C1 segment of cervical spinal cord (tissue), 14 donors: Measurements from ENCODE around the gene TTC34.
A peak's percentile ranks its signal among the peaks of the same experiment; 100 is the strongest.

Experiments used
- DNase-seq, 14 donors: peaks; one replicate each; lab custom pipeline; 2025; lab: John Stamatoyannopoulos, UW

TTC34 gene, protein sequence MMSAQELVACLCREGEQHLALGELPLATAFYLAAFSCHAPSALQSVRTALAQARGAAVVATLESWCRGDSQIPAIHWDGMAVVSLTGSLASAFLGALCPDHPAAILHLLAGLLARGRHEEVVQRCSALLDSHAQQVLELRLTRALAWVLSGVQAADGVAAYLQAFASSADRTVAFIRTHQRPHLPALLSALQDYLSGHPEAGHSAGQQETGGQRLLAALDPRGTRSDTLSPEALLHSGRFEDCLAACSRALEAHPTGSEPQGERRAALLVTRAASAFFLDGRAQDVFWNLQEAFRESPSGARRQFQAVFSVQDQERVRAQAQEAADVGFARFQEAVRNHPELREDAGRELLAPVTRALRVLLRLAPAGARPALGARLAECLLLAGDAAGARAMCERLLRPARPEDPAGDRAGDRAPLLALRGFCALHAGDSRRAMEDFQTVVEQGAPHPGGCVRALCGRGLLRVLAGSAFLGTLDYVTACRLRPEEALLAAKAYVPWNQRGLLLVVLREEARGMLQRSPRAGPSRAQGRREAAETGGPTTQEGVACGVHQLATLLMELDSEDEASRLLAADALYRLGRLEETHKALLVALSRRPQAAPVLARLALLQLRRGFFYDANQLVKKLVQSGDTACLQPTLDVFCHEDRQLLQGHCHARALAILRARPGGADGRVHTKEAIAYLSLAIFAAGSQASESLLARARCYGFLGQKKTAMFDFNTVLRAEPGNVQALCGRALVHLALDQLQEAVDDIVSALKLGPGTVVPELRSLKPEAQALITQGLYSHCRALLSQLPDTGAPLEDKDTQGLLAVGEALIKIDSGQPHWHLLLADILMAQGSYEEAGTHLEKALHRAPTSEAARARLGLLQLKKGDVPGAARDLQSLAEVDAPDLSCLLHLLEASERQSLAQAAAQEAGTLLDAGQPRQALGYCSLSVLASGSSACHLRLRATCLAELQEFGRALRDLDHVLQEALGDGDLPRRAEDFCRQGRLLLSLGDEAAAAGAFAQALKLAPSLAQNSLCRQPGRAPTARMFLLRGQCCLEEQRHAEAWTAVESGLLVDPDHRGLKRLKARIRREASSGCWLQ

DNA sequence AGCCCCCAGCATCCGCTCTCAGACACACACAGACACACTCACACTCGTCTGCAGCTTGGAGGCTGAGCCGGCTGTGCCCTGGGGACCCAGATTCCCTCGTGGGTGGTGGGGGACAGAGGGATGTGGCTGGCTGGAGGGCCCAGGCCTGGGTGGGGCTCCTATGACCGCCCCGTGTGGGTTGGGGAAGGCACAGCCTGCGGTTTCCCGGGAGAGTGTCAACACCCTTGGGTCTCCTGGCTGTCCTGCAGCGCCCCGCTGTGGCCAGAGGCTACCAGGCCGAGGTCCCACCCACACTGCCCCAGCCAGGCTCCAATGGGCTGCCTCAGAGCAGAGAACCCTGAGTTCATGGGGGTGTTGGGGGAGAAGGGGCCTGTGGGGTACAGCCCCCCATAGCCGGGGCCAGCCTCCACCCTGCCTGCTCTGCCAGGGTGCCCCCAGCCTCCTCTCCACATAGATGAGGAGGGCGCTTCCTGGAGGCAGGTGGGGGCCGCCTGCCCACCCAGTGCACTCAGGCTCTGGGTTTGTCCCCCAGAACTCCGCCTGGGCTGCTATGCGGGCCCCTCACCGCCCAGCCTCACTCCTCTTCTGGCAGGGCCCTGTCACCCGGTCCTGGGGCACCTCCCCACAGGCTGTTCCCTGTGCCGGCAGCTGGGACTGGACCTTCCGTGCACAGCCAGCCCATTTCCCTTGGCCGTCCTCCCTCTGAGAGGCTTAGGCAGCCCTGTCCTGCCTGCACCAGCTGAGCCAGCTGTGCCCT lies at the start of gene TTC34:
Gene TTC34, minus strand, starts transcription at position 159 of the 757 bp plus-strand sequence. CDS start 866 bp downstream, outside the sequence.
- DNase-seq: peak in 1 of 14 donors; percentile 8

DNA sequence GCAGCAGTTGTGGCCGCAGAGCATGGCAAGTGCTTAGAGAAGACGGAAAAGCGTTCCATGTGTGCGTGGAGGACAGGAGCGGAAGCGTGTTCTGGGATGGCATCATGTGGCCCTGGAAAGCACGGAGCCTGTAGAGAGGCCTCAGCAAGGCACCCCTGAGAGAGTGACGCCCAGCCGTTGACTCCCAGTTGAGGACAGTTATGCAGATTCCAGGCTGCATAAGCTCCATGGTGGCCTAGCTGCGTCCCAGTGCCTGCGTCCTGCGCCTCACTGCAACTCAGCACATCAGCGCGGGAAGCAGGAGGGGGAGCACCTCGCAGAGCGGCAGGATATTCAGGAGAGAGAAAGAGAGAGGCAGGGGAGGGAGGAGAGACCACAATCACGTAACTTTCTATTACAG lies 49.0 kb upstream of the TTC34 start:
- DNase-seq: no peak

DNA sequence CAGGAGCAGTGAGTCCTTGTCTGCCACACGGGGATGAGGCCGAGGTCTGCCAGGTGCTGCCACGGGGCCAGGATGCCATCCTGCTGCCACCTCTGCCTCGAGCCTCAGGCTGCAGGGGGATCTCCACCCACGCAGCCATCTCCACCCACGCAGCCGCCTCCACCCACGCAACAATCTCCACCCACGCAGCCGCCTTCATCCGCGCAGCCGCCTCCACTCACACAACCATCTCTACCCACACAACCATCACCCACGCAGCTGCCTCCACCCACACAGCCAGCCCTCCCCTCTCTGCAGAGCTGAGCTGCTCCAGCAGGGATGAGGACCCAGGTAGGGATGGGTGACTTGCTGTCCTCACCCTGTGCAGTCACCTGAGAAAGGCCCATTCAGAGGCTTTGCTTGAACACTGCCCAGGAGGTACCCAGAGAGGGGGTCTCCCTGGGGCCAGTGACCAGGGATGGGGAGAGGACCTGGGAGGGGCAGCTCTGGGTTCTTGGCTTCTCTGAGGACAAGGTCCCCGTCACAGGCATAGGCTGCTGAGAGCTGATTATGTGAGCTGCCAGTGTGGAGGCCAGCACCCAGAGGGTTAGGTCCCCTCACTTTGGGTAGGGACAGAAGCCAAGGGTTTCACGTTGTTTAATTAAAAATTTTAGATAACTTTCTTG lies 46.6 kb upstream of the TTC34 start:
- DNase-seq: no peak

DNA sequence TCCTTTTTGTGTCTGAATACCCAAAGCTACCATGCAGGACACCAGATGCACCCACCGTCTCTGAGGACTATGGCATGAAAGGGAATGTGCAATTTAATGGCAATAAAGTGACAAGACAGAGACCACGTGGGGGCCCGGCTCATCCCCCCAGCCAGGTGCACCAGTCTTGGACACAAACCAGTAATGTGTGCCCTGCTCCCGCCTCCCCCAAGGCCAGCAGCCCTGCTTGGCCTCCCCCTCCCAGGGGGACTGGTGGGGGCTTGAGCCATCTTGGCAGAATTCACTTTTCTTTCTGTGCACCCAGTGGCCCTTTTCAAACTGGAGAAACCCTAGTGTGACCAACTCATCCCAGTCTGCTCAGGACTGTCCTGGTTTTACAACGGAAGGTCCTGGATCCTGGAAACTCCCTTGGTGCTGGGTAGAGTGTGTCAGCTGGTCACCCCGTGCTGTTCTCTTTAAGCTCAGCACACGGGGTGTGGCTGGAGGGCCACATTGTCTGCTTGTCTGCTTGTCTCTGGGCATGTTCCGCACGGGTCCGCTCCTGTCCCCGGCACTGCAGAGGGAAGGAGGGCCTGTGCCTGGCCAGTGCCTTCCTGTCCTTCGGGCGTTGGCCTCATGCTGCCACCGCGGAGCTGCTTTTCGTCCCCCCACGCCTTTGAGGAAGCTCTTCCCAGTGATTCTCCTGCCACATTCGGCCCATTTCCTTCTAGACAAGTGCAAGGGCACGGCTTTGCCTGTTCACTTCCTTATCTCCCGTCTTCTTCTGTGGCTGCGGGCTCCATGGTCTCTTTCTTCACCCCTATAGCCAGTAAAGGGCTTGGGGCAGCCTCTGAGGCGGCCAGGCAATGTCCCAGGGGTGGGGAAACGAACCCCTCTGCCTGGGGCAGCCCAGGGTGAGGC lies 45.8 kb upstream of the TTC34 start:
- DNase-seq: no peak

DNA sequence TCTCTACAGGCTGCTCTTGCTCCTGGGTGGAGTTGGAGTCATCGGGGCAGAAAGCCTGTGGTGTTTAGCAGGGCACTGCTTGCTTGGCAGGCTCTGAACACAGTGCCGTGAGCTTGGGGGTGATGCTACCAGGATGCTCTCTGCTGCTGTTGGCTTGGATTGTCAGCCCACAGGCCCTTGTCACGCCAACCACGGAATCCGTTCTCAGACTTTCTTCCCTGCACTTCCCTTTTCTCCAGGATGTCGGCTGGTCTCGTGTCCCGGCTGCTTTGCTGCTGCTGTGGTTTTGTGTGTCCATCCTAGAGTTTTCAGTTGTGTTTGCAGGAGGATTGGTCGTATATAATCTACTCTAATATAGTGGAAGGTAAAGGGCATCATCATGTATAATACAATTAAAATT lies 44.4 kb upstream of the TTC34 start:
- no peak for DNase-seq

DNA sequence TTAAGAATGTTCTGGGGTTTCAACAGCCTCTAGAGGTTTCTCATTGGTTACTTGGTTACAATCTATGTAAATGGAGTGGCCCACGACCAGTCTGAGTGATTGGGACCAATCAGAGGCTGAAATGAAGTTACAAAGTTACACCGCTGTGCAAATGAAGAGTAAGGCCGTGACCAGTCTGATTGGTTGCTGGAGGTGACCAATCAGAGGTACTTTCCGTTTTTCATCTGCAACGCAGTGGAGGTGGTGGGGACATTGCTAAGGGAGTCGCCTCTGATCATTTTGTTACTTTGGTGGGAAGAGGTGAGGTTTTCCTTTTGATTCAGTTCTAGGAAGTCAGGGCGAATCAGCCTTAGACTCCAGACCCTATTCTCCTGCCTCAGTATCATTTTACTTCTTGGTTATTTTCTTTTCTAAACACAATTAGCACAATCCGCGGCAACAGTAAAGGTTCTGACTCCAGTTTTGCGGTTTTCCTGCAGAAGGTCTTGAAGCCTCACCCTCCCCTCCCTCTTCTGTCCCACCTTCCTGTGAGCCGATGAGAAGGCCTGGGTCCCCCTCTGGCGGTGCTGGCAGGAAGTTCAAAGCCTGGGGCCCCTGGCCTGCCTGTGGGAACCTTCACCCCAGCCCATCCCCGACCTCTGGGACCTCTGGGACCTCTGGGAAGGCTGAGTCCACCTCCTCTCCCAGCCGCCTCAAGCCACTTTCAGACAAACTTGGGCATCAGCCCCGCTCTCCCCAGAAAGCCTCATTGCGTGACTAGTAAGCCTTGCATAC lies 38.7 kb upstream of the TTC34 start:
- no peak for DNase-seq

DNA sequence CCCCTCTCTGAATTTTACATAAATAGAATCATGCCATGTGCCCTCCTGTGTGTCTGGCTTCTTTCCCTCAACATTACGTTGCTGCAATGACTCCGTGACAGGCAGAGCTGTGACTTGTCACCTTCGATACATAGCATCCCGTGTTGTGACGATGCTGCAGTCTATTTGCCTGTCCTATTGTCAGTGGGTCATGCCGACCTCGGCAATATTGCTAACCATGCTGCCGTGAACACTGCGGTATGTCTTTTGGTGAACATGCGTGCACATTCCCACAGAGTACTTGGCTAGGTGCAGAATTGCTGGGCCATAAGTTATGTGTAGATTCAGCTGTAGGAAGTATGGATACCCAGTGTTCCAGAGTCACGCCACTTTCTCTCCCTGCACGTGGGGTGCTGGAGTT lies 36.3 kb upstream of the TTC34 start:
- DNase-seq: no peak

DNA sequence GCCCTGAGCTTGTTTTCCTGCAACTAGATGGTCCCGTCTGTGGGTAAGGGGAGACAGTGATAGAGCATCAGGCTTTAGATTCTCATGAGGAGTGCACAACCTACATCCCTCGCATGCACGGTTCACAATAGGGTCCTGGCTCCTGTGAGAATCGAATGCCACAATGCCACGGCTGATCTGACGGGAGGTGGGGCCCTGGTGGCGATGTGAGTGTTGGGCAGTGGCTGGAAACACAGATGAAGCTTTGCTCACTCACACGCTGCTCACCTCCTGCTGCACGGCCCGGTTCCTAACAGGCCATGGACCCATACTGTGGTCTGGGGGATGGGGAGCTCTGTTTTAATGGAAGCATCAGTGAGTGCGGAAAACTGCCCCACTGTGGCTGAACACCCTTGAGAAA lies 35.8 kb upstream of the TTC34 start:
- DNase-seq: no peak

DNA sequence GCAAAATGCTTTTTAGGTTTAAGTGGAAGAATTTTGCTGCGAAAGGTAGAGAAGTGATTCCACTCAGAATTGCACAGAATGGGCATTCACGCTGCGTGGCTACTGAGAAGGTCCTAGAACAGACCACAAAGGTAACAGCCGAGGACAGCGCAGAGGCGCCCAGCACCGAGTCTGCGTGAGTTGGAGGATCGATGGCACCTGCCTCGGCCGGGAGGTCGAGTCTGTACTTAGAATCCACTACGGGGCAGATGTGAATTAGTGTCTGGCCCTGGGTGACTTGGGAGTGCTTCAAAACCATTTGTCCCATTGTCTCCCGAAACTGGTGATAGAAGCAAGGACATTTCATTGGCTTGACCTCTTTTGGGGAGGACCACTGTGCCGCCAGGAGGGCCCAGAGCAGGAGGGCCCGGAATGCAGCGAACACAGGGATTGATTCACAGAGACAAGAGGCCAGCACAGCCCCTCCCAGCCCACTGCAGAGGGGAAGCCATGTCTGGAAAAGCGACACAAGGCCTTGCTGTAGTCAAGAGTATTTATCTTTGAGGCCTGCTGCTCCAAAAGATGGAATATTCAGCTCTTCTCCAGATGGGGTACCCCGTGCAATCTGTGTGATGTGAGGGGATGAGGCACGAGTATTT lies 35.0 kb upstream of the TTC34 start:
- no peak for DNase-seq

DNA sequence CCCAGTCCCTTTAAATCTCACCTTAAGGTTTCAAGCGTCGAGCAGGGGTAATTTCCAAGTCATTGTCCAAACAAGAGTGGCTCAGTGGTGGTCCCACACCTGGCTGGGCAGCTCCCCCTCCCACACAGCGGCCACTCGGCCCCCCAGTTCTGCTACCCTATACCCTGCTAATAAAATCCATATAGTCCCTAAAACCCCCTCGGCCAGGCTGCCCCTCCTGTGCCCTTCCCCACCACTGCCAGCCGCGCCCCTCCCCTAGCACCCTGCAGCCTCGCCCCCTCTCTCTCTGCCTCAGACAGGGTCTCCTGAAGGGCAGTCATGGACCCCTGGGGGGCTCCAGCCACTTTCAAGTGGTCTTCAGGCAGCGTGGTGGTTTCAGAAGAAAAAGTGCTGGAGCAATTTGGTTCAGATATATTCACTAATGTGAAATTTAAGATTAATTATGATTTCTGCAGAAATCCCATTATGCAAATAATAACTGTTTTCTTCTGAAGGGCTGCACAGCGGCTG lies 34.2 kb upstream of the TTC34 start:
- no peak for DNase-seq

DNA sequence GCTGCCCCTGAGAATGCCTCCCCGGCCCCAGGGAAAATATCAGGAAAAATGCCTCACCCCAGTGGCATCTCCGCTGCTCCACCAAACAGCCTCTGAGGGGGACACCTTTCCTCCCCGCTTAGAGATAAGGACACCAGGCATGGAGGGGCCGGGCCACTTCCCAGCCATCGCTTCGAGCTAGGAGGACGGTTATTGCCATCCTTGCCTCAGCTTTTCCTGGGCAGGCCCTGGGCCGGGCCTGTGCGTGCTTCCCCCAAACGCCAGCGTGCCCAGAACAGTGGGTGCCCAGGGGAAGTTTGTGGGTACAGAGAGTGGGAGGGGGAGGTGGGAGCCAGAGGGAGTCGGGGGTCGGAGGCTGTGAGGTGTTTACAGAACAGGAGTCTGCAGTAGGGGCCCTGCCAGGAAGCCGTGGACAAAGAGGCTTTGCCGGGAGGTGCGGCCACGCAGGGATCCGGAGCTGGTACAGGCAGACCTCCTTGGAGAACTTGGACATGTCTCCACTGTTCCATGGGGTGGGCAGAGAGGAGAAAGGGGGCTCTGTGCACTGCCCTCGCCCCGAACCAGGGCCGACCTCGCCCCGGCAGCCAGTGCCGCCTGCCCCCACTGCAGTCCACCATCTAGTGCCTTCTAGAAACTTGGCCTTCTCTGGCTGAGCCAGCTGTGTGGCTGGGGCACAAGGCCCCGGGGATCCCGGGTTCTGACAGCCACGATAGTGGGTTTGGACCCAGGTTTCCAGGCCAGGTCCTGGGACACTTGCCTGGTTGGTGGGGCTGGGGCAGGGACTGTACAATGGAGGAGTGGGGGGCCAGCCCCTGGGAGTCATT lies 33.5 kb upstream of the TTC34 start:
- DNase-seq: no peak

DNA sequence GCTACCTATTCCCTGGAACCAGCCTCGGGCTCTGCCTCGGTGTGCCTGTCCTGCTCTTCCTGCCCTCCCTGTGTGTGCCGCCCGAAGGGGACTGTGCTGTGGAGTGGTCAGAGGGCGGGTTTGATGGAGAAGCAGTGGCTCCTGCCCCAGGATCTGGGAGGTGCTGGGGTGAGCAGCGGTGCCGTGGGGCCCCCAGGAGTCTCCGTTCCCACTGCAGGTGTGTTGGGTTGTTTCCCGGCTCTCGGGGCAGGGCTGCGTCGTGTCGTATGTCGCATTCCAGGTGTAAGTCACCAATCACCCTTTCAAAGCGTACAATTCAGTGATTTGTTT lies 32.6 kb upstream of the TTC34 start:
- DNase-seq: no peak

DNA sequence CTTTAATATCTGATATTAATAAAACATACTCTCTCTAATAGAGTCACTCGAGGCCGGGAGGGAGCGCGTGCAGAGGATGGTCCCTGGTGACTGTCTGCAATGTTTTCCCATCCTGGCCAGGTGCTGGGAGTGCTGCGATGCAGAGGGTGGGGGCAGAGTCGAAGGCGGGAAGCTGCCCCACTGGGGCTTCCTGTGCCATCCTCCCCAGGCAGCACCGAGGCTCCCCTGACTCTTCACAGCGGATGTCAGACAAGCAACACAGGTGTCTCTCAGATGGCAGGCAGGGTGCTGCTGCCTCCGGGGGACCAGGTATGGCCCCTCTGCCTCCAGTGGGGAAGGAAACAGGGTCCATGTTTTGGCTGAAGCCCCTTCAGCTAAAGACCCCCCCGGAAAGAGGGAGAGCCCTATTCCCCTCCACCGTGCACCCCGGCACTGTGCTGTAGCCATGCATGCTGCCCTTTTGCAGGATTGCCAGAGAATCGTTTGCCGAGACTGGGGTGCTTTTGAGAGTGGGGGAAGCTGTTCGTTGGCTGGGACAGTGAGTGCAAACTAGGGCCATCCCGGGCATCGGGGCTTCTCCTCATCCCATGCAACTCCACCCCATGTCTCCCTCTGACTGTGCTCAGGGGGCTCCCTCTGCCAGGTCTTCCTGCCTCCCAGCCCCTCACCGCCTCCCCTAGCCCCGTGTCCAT lies 32.1 kb upstream of the TTC34 start:
- DNase-seq: no peak

DNA sequence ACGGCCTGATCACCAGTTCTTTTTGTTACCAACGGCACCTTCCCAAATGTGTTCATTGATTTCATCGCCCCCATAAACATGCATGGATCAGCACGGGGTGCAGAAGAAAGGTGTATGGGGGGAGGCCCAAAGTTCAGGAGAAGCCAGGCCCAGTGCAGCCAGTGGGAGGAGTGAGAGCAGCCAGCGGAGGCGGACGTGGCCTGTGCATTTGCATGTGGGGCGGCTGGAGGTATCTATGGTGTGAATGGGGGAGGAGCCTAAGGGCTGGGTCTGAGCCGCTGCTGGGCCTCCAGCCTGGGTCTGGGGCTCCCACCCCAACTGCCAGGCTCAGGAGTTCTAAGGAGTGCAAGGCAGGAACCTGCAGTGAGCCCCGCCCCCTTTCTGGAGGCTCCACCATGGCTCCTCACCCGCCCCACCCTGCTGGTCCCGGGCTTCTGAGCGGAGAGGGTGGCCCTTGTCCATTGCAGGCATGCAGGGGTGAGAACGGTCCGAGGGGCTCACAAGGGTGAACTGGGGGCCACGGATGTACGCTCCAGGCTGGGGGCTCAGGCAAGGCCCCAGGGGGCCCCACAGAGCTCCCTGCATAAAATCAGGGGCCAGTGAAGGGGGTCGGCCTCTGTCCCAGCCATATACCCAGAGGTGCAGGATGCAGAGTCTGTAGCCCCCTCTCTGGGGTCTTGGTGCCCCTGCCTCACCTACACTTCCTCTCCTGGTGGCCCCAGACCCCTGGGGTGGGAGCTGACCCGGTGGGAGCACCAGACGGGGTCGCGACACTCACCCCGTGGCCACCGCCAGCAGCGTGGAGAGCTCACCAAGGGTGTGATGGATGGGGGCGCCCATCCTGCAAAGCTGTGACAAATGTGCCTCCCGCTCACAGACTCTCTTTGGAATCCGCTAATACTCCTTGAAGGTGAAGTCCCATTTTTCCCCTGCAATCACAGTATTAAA lies 31.3 kb upstream of the TTC34 start:
- no peak for DNase-seq

DNA sequence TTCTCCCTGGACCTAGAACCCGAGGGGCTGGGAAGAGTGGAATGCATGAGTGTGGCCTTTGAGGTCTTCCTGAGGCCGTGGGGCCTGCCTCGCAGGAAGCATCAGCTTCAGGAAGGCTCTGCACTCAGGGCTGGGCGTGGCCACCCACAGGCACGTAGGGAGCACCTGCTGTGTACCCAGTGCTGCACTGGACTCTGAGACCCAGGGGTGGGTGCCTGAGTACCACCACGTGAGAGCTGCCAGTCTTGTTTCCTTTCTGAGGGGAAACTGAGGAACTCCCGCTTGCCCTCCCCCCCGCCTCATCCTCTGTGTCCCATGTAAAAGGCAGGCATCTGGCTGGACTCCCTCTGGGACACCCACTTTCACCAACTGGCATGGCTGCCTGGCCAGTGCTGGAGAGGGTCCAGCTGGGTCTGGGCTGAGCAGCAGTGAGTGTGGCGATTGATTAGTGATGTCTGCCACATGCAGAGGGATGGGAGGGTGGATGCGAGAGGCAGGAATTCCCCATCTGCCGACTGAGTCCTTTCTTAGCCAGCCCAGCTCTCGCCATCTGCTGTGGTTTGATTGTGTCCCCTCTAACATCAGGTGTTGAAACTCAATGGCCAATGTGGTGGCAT lies 30.2 kb upstream of the TTC34 start:
- DNase-seq: no peak
